ENCODE data around the gene PROKR1.
A peak's percentile ranks its signal among the peaks of the same experiment; 100 is the strongest.
"Not testable (repeated sequence)": the region's sequence is repeated elsewhere in the genome, so short reads cannot be mapped to it uniquely, and the experiment has no call there.

PROKR1 gene

DNA sequence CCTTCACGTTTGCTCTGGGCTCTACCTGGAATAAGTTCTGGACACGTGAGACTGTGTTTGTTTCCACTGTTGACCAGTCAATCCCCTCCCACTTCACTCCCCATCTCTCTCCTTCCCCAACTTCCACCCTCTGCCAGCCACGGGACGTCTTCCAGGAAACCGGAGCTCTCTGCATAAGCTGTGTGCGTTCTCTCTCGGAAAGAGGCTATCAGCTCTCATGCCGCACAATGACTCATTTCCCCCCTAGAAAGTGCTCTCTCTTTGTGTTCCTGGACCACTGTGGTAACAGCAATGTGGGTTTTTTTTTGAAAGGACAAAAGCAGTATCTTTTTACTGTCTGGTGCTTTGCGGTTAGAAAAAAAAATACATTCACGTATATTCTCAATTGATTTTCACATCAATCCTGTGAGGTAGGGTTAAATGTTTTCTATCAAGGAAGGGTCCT lies 10.2 kb downstream of the PROKR1 start:
- peak in 1 of 56 donors; percentile 2 for DNase-seq

DNA sequence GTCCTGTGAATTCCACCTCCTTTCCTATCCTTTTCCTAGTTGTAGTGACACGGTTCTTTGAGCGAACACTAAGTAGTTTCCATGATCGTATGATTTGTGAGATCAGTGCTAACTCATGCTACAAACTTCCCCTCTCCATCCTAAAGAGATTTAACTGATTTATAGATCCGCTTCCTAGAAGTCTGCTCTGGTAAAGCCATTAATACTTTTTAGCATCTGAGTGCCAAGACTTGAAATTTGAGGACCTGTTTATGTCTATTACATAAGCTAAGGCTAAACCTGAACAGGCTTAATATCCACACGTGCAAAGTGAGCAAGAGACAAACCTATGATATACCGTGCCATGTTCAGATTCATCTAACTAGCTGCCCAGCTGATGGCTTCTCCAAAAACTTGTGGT lies 14.9 kb downstream of the PROKR1 start:
- no peak for DNase-seq

DNA sequence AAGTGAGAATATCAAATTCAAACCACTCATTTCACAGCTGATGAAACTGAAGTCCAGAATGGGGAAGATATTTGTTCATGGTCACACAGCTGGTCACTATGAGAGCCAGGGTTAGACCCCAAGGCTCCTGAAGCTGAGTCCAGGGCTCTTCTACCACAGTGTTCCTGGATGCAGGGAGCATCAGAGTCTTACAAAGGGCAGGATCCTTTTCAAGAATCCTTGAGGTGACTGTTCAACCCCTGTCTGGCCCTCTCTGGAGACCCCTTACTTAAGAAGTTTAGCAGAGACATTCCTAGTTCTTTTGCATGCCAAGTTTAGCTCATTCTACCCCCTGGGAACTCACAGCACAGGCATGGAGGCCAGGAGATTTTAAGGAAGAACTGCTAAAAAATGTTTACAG lies 15.7 kb downstream of the PROKR1 start:
- no peak for DNase-seq

DNA sequence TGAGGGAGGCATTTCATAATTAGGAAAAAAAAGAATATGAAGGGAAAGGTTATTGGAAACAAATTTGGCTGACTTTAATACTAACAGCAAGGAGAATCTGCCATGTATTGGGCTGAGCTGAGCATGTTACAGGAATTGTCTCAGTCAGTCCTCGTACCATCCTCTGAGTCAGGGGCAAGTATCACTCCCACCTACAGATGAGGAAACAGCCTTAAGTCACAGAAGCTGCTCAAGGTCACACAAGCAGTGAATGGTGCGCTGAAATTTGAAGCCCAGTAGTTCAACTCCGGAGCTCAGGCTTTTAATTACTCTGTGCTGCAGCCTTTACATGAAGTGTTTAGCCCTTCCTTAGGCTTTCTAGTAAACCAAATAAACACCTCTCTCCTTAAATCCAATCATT lies 17.3 kb downstream of the PROKR1 start:
- DNase-seq, result no peak

DNA sequence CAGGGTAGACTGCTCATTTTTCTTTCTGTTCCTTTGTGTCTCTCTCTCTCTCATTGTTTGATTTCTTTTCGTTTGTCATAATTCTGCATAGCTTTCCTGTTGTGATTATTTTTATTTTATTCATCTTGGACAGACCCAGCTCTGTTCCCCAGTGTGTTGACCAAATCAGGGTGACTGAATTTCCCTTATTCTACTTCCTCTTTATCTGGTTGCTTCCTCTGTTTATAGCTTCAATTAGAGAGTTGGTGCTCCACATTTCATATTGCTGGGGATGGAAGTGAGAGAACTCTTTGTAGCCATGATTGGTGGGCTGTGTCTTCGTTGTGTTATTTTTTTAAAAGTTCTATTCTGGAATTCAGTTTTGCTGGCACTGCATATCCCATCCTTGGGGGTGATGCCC lies 19.1 kb downstream of the PROKR1 start:
- DNase-seq, result no peak

DNA sequence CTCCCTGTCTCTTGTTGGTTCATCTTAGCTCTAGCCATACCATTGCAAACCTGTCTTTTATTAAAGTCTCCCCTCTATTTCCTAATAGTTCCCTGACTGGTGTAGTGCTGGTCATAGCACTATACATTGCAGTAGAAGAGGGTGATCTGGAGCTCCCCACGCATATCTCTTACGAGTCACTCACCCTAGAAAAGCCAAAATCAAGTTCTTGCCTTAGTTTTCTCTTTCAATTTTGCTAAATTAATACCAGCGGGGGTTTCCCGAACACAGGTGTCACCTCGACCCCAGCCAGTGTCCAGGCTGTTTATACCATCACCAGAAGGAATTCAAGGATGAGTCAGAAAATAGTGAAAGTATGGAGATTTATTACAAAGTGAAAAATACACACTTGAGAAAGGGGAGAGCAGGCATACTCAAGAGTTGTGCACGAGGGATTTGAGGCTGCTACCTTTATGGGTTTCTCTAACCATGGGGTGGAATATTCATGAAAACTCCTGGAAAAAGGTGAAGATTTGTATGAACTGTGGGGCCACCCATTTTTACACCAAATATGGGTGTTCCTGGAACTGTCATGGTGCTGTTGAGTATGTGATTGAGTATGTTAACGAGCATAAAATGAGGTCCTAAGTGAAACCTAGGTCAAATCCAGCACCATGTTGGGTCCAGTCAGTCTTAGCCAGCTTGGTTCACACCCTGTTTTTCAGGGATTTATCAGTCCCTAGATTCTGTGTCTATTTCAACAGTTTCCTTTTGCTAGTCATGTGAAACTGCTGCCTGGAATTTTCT lies 20.2 kb downstream of the PROKR1 start:
- no peak for DNase-seq

DNA sequence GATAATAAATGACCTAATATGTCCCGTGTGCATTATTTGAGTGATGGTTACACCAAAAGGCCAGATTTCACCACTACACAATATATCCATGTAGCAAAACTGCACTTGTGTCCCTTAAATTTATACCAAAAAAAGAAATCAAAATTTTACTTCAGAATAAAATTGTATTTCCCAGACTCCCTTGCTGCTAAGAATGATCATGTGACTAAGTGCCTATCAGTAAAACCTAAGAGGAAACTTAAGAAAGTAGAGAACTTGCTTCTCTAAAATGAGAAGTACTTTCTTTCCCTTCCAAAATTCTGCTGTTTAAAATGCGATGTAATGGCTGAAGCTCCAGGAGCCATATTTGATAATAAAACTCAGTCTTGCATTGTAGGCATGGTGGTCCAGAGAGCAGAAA lies 24.0 kb downstream of the PROKR1 start:
- no peak for DNase-seq

DNA sequence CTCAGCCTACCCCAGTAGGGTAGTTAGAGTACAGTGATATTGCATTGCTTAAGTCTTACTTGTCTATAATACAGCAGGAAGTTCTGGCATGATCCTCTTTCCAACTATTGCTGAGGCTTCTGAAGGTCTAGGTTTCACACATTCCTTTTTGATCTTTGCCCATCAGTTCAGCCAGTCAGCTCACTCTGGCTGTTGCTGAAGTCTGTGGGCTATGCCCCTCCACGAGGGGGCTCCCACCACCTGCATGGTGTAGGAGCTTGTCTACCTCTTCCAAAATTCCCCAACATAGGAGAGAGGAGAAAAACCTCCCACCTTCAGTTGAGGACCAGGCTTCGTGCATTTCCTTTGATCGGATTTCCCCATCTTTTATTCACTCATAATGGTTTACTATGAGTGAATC lies 26.3 kb downstream of the PROKR1 start:
- no peak for DNase-seq

DNA sequence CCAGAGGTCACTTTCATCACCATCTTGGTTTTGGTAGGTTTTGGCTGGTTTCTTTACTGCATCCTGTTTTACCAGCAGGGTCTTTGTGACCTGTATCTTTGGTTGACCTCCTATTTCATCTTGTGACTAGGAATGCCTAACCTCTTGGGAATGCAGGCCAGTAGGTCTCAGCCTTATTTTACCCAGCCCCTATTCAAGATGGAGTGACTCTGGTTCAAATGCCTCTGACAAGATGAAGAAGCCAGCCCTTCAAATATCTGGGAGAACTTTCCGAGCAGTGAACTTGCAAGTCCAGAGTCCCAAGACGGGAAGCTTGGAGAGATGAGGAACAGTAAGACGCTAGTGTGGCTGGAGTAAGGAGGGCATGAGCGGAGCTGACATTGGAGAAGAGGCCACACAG lies 28.6 kb downstream of the PROKR1 start:
- DNase-seq, result no peak

DNA sequence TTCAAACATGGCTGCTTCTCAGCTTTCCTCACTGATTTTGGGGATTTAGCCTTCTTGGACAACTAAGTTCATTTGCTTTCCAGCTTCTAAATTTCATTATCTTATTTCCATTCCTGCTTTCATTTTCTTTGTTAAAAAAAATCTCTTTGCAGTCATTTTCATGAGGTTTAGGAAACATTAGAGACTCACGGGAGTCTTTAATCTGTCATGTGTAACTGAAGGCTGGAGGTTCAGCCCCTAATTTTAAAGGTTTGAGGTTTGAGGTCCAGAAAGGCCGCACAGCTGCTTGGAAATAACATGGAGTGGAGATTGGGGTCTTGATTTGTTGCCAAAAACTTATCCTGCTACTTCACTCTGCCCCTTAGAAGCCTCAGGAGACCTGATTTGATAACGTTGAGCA lies 30.3 kb downstream of the PROKR1 start:
- no peak for DNase-seq

DNA sequence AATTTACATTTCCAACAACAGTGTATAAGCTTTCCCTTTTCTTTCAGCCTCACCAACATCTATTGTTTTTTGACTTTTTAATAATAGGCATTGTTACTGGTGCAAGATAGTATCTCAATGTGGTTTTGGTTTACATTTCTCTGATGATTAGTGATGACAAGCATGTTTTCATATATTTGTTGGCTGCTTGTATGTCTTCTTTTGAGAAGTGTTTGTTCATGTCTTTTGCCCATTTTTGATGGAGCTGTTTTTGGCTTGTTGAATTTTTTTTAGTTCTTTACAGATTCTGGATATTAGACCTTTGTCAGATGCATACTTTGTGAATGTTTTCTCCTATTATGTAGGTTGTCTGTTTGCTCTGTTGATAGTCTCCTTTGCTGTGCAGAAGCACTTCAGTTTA lies 32.1 kb downstream of the PROKR1 start:
- DNase-seq, result no peak

DNA sequence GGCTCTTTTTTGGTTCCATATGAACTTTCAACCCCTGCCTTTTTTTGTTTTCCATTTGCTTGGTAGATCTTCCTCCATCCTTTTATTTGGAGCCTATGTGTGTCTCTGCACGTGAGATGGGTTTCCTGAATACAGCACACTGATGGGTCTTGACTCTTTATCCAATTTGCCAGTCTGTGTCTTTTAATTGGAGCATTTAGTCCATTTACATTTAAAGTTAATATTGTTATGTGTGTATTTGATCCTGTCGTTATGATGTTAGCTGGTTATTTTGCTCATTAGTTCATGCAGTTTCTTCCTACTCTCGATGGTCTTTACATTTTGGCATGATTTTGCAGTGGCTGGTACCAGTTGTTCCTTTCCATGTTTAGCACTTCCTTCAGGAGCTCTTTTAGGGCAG lies 34.5 kb downstream of the PROKR1 start:
- DNase-seq, result not testable (repeated sequence)

DNA sequence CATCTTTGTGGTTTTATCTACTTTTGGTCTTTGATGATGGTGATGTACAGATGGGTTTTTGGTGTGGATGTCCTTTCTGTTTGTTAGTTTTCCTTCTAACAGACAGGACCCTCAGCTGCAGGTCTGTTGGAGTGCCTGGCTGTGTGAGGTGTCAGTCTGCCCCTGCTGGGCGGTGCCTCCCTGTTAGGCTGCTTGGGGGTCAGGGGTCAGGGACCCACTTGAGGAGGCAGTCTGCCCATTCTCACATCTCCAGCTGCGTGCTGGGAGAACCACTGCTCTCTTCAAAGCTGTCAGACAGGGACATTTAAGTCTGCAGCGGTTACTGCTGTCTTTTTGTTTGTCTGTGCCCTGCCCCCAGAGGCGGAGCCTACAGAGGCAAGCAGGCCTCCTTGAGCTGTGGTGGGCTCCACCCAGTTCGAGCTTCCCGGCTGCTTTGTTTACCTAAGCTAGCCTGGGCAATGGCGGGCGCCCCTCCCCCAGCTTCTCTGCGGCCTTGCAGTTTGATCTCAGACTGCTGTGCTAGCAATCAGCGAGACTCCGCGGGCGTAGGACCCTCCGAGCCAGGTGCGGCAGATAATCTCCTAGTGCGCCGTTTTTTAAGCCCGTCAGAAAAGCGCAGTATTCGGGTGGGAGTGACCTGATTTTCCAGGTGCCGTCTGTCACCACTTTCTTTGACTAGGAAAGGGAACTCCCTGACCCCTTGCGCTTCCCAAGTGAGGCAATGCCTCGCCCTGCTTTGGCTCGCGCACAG lies 36.0 kb downstream of the PROKR1 start:
- not testable (repeated sequence) for DNase-seq

DNA sequence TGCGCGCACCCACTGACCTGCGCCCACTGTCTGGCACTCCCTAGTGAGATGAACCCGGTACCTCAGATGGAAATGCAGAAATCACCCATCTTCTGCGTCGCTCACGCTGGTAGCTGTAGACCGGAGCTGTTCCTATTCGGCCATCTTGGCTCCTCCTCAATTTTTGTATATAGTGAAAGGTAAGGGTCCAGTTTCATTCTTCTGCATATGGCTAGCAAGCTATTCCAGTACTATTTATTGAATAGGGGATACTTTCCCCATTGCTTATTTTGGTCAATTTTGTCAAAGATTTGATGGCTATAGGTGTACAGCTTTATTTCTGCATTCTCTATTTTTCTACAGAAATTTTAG lies 36.5 kb downstream of the PROKR1 start:
- not testable (repeated sequence) for DNase-seq

DNA sequence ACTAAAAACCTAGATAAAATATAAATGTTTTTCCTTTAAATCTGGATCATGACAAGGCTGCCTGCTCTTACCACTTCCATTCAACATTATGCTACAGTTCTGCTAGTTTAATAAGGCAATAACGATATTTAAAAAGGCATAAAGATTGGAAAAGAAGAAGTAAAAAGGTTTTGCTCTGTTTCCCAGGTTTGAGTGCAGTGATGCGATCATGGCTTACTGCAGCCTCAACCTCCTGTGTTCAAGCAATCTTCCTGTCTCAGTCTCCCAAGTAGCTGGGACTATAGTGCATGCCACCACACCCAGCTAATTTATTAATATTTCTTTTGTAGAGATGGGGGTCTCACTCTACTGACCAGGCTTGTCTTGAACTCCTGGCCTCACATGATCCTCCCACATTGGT lies 40.8 kb downstream of the PROKR1 start:
- DNase-seq, result no peak

DNA sequence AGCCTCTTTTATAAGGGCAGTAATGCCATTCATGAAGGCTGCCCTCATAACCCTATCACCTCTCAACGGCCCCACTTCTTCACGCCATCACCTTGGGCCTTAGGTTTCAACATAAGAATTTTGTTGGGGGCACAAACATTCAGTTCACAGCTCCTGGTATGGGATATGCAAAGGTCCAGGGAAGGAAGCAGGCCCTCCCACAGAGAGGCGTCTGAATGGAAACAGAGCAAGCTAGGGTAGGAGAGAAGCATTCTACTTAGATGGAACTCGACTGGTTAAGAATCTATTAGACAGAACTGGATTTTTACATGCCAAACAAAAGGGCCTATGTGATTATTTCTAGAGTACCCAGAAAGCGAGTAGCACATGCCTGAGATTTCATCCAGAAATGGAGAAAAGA lies 42.8 kb downstream of the PROKR1 start:
- DNase-seq, result no peak

DNA sequence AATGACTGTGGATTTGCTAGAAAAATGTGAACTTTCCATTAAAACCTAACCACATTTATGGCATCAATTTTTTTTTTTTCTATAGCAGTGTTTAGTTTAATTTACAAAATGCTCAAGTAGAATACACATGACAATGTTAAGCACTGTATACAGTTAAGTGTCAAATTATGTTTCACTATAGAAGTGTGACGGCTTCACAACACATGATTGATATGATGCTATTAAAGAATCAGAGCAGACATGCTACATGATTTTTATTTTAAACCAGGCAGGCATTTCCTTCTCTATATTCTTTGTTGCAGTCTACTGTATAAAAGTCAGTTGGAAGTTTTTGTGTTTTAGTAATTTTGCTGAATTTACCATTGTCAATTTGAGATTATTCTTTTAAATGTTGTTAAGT lies 43.6 kb downstream of the PROKR1 start:
- no peak for DNase-seq

DNA sequence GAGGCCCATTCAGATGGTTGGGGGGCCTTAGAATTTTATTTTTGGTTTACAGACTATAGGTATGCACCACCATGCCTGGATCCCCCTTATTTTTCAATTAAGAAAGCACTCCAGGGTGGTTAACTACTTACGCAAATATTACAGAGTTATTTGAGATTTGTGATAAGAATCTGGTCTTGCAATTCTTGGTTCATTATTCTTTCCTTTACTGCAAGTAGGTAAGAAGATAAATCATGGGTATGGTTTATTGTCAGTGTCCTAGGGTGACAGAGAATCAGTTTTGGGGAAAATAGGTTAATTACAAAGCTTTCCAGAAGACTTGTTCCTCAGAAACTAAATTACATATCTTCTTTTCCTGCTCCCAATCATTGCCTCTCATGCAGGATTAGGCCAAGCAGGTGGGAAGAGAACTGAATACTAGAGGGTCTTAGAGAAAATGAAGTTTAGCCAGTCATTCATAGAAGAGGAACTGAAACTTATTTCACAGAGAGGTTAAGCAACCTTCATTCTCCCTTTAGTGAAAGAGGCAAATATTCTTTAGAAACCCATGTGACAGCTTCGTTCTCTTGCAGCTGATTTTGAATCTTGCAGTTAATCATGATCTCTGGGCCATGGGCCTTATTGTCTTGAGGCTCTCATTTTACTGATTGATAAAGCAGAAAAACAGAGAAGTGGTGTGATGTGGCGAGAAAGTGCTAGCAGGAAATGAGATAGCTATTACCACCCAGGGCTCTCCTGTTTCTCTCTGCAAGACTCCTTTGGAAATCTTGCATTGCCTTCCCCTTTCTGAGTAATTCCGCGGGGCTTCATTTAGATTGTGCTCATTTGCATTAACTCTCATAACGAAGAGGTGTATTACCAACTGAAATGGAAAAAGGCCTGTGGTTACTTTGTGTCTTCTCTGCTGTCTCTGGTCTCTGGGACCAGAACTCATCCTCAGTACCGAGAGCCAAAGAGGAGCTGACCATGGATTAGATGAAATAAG lies 46.5 kb downstream of the PROKR1 start:
- no peak for DNase-seq

DNA sequence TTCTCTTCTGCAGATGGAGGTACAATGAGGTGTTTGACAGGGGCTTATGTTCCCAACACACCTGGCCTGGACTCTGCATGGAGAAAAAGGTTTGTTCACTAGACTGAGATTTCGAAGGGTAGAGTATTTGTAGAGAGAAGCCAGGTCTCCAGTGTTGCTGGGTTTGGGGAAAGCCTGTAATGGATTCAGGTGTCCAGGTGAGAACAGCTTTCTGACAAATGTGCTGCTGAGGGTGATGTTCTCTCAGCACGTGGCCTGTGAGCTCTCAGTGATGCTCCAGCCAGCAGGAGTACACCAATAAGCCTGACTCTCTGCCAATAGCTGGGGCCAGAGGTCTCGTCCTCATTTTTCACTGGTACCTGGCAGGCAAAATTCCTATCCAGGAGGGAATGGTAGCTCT lies 47.5 kb downstream of the PROKR1 start:
- DNase-seq, result no peak

DNA sequence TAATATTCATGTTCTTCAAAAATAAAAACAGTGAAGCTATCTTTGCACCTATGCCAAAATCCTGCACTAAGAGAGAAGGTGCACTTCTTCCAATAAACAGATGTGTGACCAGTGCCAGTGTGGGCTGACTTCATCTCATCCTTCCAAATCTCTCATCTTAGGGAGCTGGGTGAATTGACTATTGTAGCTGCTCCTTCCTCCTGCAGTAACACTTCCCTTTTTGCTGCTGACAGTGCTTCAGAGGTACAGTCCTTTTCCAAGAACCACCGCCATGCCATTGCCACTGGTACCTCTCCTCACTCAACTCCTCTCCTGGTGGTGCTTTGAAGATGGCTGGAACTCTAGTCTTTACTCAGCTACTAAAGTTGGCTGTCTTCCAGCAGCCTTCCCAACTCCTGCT lies 49.1 kb downstream of the PROKR1 start:
- DNase-seq, result no peak

DNA sequence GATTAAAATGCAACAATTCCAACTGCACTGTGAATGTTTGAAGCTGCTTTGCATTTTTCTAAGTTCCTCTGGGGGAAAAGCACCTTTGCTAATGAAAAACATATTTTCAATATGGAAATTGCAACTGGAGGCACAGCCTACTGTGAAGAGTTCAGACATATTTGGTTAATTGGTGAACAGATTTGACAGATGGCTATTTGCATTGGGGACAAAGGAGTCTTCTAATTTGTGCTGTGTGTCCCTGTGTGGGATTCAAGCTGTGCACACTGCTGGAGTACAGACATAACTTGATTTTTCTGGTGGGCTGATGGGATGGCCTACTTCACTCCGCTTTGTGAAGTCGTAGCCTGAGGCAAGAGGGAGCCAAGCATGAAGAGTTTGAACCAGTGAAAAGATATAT lies 50.6 kb downstream of the PROKR1 start:
- DNase-seq, result no peak

DNA sequence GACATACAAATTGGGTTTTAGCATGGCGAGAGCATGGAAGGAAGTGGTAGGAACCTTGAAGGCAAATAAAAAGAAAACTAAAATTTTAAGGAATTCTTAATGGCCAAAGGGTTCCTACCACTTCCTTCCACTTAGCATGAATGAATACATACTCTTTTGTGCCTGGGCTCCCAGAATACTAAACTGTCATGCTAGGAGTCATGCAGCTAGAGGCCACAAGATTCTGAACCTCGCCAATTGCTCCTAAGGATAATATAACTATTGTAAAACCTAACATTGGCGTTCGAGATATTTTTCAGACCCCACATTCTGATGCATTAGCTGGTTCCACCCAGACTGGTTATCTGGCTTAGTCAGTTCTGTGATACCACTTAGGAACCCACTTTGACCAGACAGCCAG lies 52.6 kb downstream of the PROKR1 start:
- DNase-seq, result no peak
